ENCODE measurements around the gene AKAP6. TPM values are rescaled to one million over a fixed set of nuclear protein-coding genes. Genes with fewer than 3 reads are reported as not detected.

The AKAP6 gene
- total and polyA plus RNA-seq, 4 donors = 0.42 to 3.2 (median 1.7) TPM

- TF ChIP-seq HNF4A (conservative IDR thresholded peaks at IDR 0.05) = no peak
- no peak for TF ChIP-seq GABPA (IDR thresholded peaks at IDR 0.05 in 1 of 2, conservative IDR thresholded peaks at IDR 0.05 in 1 of 2)
- TF ChIP-seq RAD21 (IDR thresholded peaks at IDR 0.05) = no peak
Measured at GRCh38 chr14:32682214-32682613, 353.1 kb downstream of the AKAP6 start (continued).

DNA sequence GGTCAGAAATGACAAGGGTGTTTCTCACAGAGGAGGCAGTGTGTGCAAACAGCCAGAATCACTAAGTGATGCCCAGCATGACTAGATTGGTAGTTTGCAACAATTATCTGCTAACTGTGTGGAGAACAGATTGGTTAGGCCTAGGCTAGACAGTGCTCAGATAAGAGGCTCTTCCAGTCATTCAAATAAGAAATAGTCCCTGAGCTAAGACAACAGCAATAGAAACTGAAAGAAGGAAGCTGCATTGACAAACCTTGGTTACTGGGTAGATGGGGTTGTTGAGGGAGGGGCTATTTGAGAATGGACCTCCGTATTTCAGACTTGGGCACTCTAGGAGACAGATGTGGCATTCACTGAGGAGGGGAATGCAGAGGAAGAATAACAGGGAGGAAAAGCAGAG is 354.6 kb downstream of the AKAP6 start:
- H3K9me3 ChIP-seq (ENCODE audit: control insufficient read depth in 4 of 4, low read length in 3 of 4) = no peaks in the 10 kb centered on the region
- H3K27me3 ChIP-seq (ENCODE audit: control insufficient read depth in 4 of 4, insufficient read depth in 4 of 4, low read length in 3 of 4) = no peaks in the 10 kb centered on the region
- no peak overlapping the region for H3K4me3 ChIP-seq (ENCODE audit: low read depth in 1 of 3, low read length in 3 of 3)
- no peak for TF ChIP-seq JUND (IDR thresholded peaks at IDR 0.05)
- TF ChIP-seq REST (IDR thresholded peaks at IDR 0.05) = no peak
- TF ChIP-seq FOXA2 (IDR thresholded peaks at IDR 0.05) = no peak
- no peak for TF ChIP-seq GABPA (IDR thresholded peaks at IDR 0.05 in 1 of 2, conservative IDR thresholded peaks at IDR 0.05 in 1 of 2)
- no peak for TF ChIP-seq FOXA1 (IDR thresholded peaks at IDR 0.05)
- no peak for TF ChIP-seq HNF4A (conservative IDR thresholded peaks at IDR 0.05)
- TF ChIP-seq EGR1 (IDR thresholded peaks at IDR 0.05; ENCODE audit: low read depth in 2 of 2) = no peak
- TF ChIP-seq TAF1 (conservative IDR thresholded peaks at IDR 0.05) = no peak
- no peak for TF ChIP-seq RXRA (IDR thresholded peaks at IDR 0.05)
- TF ChIP-seq HNF4G (IDR thresholded peaks at IDR 0.05) = no peak
- no peak for TF ChIP-seq CTCF (IDR thresholded peaks at IDR 0.05; ENCODE audit: low read depth, low read length, missing input control)
- TF ChIP-seq, protein P1, sequence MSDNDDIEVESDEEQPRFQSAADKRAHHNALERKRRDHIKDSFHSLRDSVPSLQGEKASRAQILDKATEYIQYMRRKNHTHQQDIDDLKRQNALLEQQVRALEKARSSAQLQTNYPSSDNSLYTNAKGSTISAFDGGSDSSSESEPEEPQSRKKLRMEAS (IDR thresholded peaks at IDR 0.05) = no peak
- no peak for TF ChIP-seq SP1 (IDR thresholded peaks at IDR 0.05)
- TF ChIP-seq RAD21 (IDR thresholded peaks at IDR 0.05) = no peak
- TF ChIP-seq NR2F2 (IDR thresholded peaks at IDR 0.05) = no peak
- TF ChIP-seq ATF3 (IDR thresholded peaks at IDR 0.05) = no peak
- TF ChIP-seq YY1 (IDR thresholded peaks at IDR 0.05) = no peak
- TF ChIP-seq ZBTB33 (IDR thresholded peaks at IDR 0.05) = no peak
- H3K9ac ChIP-seq (ENCODE audit: low read depth in 1 of 2, low read length in 2 of 2) = no peak overlapping the region
- H3K36me3 ChIP-seq (ENCODE audit: control insufficient read depth in 4 of 4, insufficient read depth in 3 of 4, low read depth in 1 of 4, low read length in 3 of 4) = no peaks in the 10 kb centered on the region
- WGBS = 94% methylated on average over 1 of the region's 1 CpG
- H3K4me1 ChIP-seq (ENCODE audit: control insufficient read depth in 4 of 4, insufficient read depth in 4 of 4, low read length in 3 of 4) = no peaks in the 10 kb centered on the region
- H3K27ac ChIP-seq (ENCODE audit: low read depth in 1 of 2, low read length in 2 of 2) = no peak overlapping the region
- no peak for DNase-seq (ENCODE audit: low spot score)
